Esophagus muscularis mucosa (tissue), 3 donors: ENCODE results near the gene CLEC4G.

Experiments used
- POLR2AphosphoS5 ChIP-seq, 2 donors: sonication (generic); formaldehyde crosslinking; IDR thresholded peaks; one replicate each; pipeline ENCODE4 v1.6.1; 2017; ENCODE audit warnings: antibody characterized with exemption in 2 of 2
- TF ChIP-seq, protein P1 (sequence below), 3 experiments: fragments of 200-600 bp in 2 of 3; fragments of 450-650 bp in 1 of 3; sonication (generic) in 2 of 3; IDR thresholded peaks; one replicate each; pipeline ENCODE4 v1.5.1; 2017 to 2019; ENCODE audit warnings: antibody characterized with exemption in 3 of 3, mild to moderate bottlenecking in 2 of 3, moderate library complexity in 1 of 3

DNA sequence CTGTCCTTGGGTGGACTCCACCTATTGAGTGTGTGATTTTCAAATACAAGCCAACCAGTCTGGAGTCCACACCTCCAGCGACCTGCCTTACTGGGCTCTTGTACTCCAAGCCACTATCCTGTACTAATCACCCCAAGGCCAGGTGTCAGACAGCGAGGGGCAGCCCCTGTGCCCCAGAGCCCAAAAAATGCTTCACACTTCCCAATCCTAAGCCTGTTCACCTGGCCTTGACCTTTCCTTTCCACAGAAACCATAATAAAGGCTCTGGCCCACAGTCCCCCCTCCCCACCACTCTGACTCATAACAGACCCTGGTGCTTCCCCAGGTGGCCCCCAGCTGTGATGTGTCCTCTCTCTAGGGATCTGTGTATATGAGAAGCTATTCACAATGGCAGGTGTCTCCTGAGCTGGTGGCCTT is 11.5 kb upstream of the CLEC4G start:
- TF ChIP-seq, protein P1, sequence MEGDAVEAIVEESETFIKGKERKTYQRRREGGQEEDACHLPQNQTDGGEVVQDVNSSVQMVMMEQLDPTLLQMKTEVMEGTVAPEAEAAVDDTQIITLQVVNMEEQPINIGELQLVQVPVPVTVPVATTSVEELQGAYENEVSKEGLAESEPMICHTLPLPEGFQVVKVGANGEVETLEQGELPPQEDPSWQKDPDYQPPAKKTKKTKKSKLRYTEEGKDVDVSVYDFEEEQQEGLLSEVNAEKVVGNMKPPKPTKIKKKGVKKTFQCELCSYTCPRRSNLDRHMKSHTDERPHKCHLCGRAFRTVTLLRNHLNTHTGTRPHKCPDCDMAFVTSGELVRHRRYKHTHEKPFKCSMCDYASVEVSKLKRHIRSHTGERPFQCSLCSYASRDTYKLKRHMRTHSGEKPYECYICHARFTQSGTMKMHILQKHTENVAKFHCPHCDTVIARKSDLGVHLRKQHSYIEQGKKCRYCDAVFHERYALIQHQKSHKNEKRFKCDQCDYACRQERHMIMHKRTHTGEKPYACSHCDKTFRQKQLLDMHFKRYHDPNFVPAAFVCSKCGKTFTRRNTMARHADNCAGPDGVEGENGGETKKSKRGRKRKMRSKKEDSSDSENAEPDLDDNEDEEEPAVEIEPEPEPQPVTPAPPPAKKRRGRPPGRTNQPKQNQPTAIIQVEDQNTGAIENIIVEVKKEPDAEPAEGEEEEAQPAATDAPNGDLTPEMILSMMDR (IDR thresholded peaks at IDR 0.05) = no peak
- TF ChIP-seq POLR2AphosphoS5 (IDR thresholded peaks at IDR 0.05) = no peak
